Body of pancreas (tissue), 4 donors: ENCODE results near the gene CCDC184.

Experiments used
- POLR2A ChIP-seq, 3 donors: fragments of 450-650 bp; IDR thresholded peaks; one replicate each; pipeline ENCODE4 v1.6.1; 2016; ENCODE audit warnings: antibody characterized with exemption in 3 of 3, mild to moderate bottlenecking in 2 of 3
- TF ChIP-seq, protein P1 (sequence below), 7 experiments: fragments of 450-650 bp in 4 of 7; fragments of 200-600 bp in 3 of 7; sonication (generic) in 3 of 7; IDR thresholded peaks; one replicate each; pipeline ENCODE4 v1.5.1; 2016 to 2019; ENCODE audit warnings: antibody characterized with exemption in 7 of 7

DNA sequence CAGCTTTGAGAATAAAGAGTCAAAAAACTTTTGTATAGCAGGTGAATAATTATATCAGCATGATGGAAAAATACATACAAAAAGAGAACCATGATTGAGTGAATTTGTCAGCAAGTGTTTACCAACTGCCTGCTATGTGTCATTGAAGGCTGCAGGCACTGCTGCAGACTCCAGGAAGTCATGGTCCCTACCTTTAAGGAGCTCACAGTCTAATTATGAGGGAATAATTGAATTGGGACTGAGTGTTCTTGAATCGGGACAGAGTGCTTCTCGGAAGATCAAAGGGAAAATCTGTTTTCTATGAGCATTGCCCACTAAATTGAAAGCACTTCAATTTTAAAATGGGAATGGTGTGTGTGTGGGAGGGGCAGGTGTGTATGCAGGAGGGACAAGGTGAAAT lies 10.2 kb downstream of the CCDC184 start:
- TF ChIP-seq, protein P1, sequence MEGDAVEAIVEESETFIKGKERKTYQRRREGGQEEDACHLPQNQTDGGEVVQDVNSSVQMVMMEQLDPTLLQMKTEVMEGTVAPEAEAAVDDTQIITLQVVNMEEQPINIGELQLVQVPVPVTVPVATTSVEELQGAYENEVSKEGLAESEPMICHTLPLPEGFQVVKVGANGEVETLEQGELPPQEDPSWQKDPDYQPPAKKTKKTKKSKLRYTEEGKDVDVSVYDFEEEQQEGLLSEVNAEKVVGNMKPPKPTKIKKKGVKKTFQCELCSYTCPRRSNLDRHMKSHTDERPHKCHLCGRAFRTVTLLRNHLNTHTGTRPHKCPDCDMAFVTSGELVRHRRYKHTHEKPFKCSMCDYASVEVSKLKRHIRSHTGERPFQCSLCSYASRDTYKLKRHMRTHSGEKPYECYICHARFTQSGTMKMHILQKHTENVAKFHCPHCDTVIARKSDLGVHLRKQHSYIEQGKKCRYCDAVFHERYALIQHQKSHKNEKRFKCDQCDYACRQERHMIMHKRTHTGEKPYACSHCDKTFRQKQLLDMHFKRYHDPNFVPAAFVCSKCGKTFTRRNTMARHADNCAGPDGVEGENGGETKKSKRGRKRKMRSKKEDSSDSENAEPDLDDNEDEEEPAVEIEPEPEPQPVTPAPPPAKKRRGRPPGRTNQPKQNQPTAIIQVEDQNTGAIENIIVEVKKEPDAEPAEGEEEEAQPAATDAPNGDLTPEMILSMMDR (IDR thresholded peaks at IDR 0.05), result no peak
- no peak for TF ChIP-seq POLR2A (IDR thresholded peaks at IDR 0.05)
